Neural crest cell (in vitro differentiated cells): ENCODE measurements around the gene FOXL1. TPM values are rescaled to one million over a fixed set of nuclear protein-coding genes. Genes with fewer than 3 reads are reported as not detected.

Experiments used
- DNase-seq: peaks from one replicate; pipeline ENCODE4 v3.0.0; 2021; ENCODE audit warnings: low read depth, mixed read lengths, low spot score
- H3K27ac Mint-ChIP-seq: one replicate; pipeline ENCODE4 v1.8.0; 2021; ENCODE audit warnings: mild to moderate bottlenecking, mixed read lengths; ENCODE audit not compliant: unreplicated experiment
- H3K27me3 Mint-ChIP-seq: 2 replicates; pipeline ENCODE4 v1.8.0; 2021; ENCODE audit warnings: low read depth, mild to moderate bottlenecking, mixed read lengths
- H3K36me3 Mint-ChIP-seq: 2 replicates; pipeline ENCODE4 v1.8.0; 2021; ENCODE audit warnings: low read depth, mild to moderate bottlenecking, mixed read lengths
- H3K4me1 Mint-ChIP-seq: 2 replicates; pipeline ENCODE4 v1.8.0; 2021; ENCODE audit warnings: mixed read lengths
- H3K4me3 Mint-ChIP-seq: one replicate; pipeline ENCODE4 v1.8.0; 2021; ENCODE audit warnings: mild to moderate bottlenecking, mixed read lengths
- H3K9me3 Mint-ChIP-seq: 2 replicates; pipeline ENCODE4 v1.8.0; 2021; ENCODE audit warnings: mixed read lengths
- total RNA-seq: library from RNA; stranded (reverse); gene quantifications from 2 replicates; pipeline ENCODE4 v1.2.1, GENCODE V29; 2021
- TF ChIP-seq, protein P1 (sequence below): fragments of 200-600 bp; sonication (generic); conservative IDR thresholded peaks from 2 replicates; pipeline ENCODE4 v1.5.0; 2021; ENCODE audit warnings: antibody characterized with exemption, mild to moderate bottlenecking

FOXL1 gene
- total RNA-seq, 1 donor from 2014 or later = 0.09 TPM

GRCh38 chr16:86604436-86605193 lies 26.3 kb downstream of the FOXL1 start:
- no peak for DNase-seq
- no peak overlapping the region for H3K4me3 Mint-ChIP-seq
- H3K9me3 Mint-ChIP-seq = no peaks in the 10 kb centered on the region
- no peaks in the 10 kb centered on the region for H3K36me3 Mint-ChIP-seq
- TF ChIP-seq, protein P1, sequence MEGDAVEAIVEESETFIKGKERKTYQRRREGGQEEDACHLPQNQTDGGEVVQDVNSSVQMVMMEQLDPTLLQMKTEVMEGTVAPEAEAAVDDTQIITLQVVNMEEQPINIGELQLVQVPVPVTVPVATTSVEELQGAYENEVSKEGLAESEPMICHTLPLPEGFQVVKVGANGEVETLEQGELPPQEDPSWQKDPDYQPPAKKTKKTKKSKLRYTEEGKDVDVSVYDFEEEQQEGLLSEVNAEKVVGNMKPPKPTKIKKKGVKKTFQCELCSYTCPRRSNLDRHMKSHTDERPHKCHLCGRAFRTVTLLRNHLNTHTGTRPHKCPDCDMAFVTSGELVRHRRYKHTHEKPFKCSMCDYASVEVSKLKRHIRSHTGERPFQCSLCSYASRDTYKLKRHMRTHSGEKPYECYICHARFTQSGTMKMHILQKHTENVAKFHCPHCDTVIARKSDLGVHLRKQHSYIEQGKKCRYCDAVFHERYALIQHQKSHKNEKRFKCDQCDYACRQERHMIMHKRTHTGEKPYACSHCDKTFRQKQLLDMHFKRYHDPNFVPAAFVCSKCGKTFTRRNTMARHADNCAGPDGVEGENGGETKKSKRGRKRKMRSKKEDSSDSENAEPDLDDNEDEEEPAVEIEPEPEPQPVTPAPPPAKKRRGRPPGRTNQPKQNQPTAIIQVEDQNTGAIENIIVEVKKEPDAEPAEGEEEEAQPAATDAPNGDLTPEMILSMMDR = no peak
- no peak overlapping the region for H3K27ac Mint-ChIP-seq
- H3K4me1 Mint-ChIP-seq = peaks cover 4% of the 10 kb centered on the region
- no peaks in the 10 kb centered on the region for H3K27me3 Mint-ChIP-seq

GRCh38 chr16:86605950-86606349 lies 27.6 kb downstream of the FOXL1 start:
- TF ChIP-seq, protein P1 = no peak
- DNase-seq = no peak
- H3K27ac Mint-ChIP-seq = no peak overlapping the region

DNA sequence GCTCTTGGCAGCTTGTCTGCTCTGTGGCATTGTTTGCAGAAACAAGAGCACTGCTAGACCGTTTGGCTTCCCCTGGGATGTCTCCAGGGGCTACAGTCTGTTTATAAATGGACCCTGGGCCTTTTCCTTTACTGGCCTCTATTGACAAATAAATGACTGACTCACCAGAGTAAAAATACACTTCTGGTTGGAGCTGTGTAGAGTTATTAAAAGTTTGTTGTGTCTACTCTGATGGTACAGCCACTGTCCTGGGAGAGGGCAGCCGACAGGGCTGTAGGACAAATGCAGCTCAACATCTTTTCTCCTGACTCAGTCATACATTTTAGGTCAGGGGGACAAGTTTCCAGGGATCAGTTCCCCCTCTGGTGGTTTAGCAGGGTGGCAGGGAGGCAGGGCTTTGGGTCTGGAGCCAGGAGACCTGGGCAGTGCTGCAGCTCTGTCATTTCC lies 30.0 kb downstream of the FOXL1 start:
- no peaks in the 10 kb centered on the region for H3K27me3 Mint-ChIP-seq
- TF ChIP-seq, protein P1 = no peak
- H3K36me3 Mint-ChIP-seq = no peaks in the 10 kb centered on the region
- no peaks in the 10 kb centered on the region for H3K9me3 Mint-ChIP-seq
- no peak overlapping the region for H3K4me3 Mint-ChIP-seq
- peaks cover 16% of the 10 kb centered on the region for H3K4me1 Mint-ChIP-seq
- no peak overlapping the region for H3K27ac Mint-ChIP-seq
- no peak for DNase-seq

More at GRCh38 chr16:86605950-86606349, 27.6 kb downstream of the FOXL1 start:
- H3K36me3 Mint-ChIP-seq = no peaks in the 10 kb centered on the region
- no peak overlapping the region for H3K4me3 Mint-ChIP-seq
- peaks cover 11% of the 10 kb centered on the region for H3K4me1 Mint-ChIP-seq
- no peaks in the 10 kb centered on the region for H3K9me3 Mint-ChIP-seq
- H3K27me3 Mint-ChIP-seq = no peaks in the 10 kb centered on the region

- H3K27ac Mint-ChIP-seq = no peak overlapping the region
- TF ChIP-seq, protein P1 = no peak
- DNase-seq = no peak
- no peaks in the 10 kb centered on the region for H3K27me3 Mint-ChIP-seq
- H3K4me1 Mint-ChIP-seq = peaks cover 16% of the 10 kb centered on the region
- H3K9me3 Mint-ChIP-seq = no peaks in the 10 kb centered on the region
- no peaks in the 10 kb centered on the region for H3K36me3 Mint-ChIP-seq
- H3K4me3 Mint-ChIP-seq = no peak overlapping the region
Observed at GRCh38 chr16:86609115-86609514, 30.8 kb downstream of the FOXL1 start.

DNA sequence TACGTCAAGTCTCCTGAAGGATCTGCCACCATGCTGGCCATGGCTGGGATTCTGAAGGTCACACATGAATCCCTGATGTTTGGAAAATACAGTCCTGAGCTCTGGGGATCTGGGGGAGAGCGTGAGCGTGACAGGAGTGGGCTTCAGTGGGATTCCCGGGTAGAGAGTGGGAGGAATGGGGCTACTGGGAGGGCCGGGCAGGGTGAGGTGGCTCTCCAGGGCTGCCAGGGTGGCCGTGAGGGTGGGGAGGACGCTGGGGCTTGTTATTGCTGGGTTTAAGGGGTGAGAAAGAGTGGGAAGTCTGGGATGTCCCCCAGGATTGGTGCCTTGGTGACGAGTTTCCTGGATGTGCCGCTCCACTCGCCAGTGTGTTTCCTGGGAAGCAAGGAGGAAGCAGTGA lies 31.3 kb downstream of the FOXL1 start:
- H3K36me3 Mint-ChIP-seq = no peaks in the 10 kb centered on the region
- H3K27me3 Mint-ChIP-seq = no peaks in the 10 kb centered on the region
- peaks cover 19% of the 10 kb centered on the region for H3K4me1 Mint-ChIP-seq
- H3K27ac Mint-ChIP-seq = no peak overlapping the region
- TF ChIP-seq, protein P1 = no peak
- no peak for DNase-seq
- no peak overlapping the region for H3K4me3 Mint-ChIP-seq
- no peaks in the 10 kb centered on the region for H3K9me3 Mint-ChIP-seq
